CD14-positive monocyte (primary cell): Measurements from ENCODE around the gene MLLT1. TPM values are rescaled to one million over a fixed set of nuclear protein-coding genes. Genes with fewer than 3 reads are reported as not detected.

ENCODE experiments used
- DNase-seq, 3 donors: peaks; one replicate each; pipeline ENCODE4 v3.0.0-alpha.2; 2011 to 2022
- H2AFZ ChIP-seq: 2 replicates; pipeline ENCODE4 v1.6.0; 2012; ENCODE audit warnings: mild to moderate bottlenecking, low read depth, low read length, inconsistent platforms; ENCODE audit not compliant: insufficient read depth, poor library complexity, severe bottlenecking
- H3K27ac ChIP-seq, 2 donors: 1 replicate in 1 of 2; 2 replicates in 1 of 2; pipeline ENCODE4 v1.5.1; 2012 to 2013; ENCODE audit warnings: low read length in 2 of 2, control low read depth in 1 of 2, inconsistent platforms in 1 of 2, low read depth in 1 of 2, mild to moderate bottlenecking in 1 of 2
- H3K27me3 ChIP-seq, 2 donors: one replicate each; pipeline versions ENCODE4 v1.6.0 to v1.6.1; 2011 to 2013; ENCODE audit warnings: low read length in 2 of 2; ENCODE audit not compliant: control insufficient read depth in 2 of 2, insufficient read depth in 2 of 2
- H3K36me3 ChIP-seq, 2 donors: replicated peaks in 1 of 2; 1 replicate in 1 of 2; 2 replicates in 1 of 2; pipeline versions ENCODE4 v1.5.1 to v1.6.1; 2012 to 2013; ENCODE audit warnings: low read length in 2 of 2, control low read depth in 1 of 2, inconsistent platforms in 1 of 2, mild to moderate bottlenecking in 1 of 2; ENCODE audit not compliant: insufficient read depth in 2 of 2, control insufficient read depth in 1 of 2
- H3K4me1 ChIP-seq, 2 donors: 1 replicate in 1 of 2; 2 replicates in 1 of 2; pipeline versions ENCODE4 v1.5.1 to v1.6.1; 2012 to 2013; ENCODE audit warnings: low read length in 2 of 2, control low read depth in 1 of 2, inconsistent platforms in 1 of 2, mild to moderate bottlenecking in 1 of 2, moderate library complexity in 1 of 2; ENCODE audit not compliant: insufficient read depth in 2 of 2, control insufficient read depth in 1 of 2
- H3K4me2 ChIP-seq: replicated peaks from 2 replicates; pipeline ENCODE3; 2012; ENCODE audit warnings: low read length, moderate library complexity, mild to moderate bottlenecking; ENCODE audit not compliant: poor library complexity, severe bottlenecking; ENCODE audit errors: extremely low read depth
- H3K4me3 ChIP-seq, 3 experiments: fragments of 200-600 bp in 1 of 3; sonication (generic) in 1 of 3; replicated peaks in 1 of 3; 1 replicate in 2 of 3; 2 replicates in 1 of 3; pipeline ENCODE4 v1.5.1; 2011 to 2013; ENCODE audit warnings: low read length in 3 of 3, mild to moderate bottlenecking in 3 of 3, control low read depth in 2 of 3, low read depth in 2 of 3, inconsistent platforms in 1 of 3, moderate library complexity in 1 of 3
- H3K79me2 ChIP-seq: 2 replicates; pipeline ENCODE4 v1.6.0; 2012; ENCODE audit warnings: mild to moderate bottlenecking, control low read depth, inconsistent platforms, low read length, moderate library complexity; ENCODE audit not compliant: insufficient read depth
- H3K9ac ChIP-seq: 2 replicates; pipeline ENCODE4 v1.6.0; 2017; ENCODE audit warnings: low read length, mild to moderate bottlenecking; ENCODE audit not compliant: insufficient read depth, poor library complexity, severe bottlenecking
- H3K9me3 ChIP-seq, 2 donors: replicated peaks in 1 of 2; 1 replicate in 1 of 2; 2 replicates in 1 of 2; pipeline versions ENCODE4 v1.5.1 to v1.6.1; 2012 to 2013; ENCODE audit warnings: low read length in 2 of 2, control low read depth in 1 of 2; ENCODE audit not compliant: control insufficient read depth in 1 of 2, insufficient read depth in 1 of 2
- H4K20me1 ChIP-seq: 2 replicates; pipeline ENCODE4 v1.6.0; 2012; ENCODE audit warnings: mild to moderate bottlenecking, low read length, control low read depth, moderate library complexity; ENCODE audit not compliant: insufficient read depth
- H3K27ac Mint-ChIP-seq, 7 donors: one replicate each; pipeline ENCODE4 v1.8.0; 2020; ENCODE audit warnings: mild to moderate bottlenecking in 7 of 7, mixed read lengths in 7 of 7, moderate library complexity in 6 of 7, inconsistent platforms in 2 of 7
- H3K27me3 Mint-ChIP-seq, 3 donors: one replicate each; pipeline ENCODE4 v1.8.0; 2021 to 2022; ENCODE audit warnings: low read depth in 3 of 3, mild to moderate bottlenecking in 3 of 3, mixed read lengths in 3 of 3, moderate library complexity in 3 of 3, inconsistent platforms in 1 of 3
- H3K36me3 Mint-ChIP-seq, 2 donors: one replicate each; pipeline ENCODE4 v1.8.0; 2020; ENCODE audit warnings: mixed read lengths in 2 of 2, inconsistent platforms in 1 of 2, mild to moderate bottlenecking in 1 of 2
- H3K4me1 Mint-ChIP-seq: one replicate; pipeline ENCODE4 v1.8.0; 2020; ENCODE audit warnings: mild to moderate bottlenecking, mixed read lengths
- H3K4me3 Mint-ChIP-seq, 2 donors: one replicate each; pipeline ENCODE4 v1.8.0; 2020; ENCODE audit warnings: mild to moderate bottlenecking in 2 of 2, mixed read lengths in 2 of 2, moderate library complexity in 1 of 2
- H3K9me3 Mint-ChIP-seq, 7 donors: one replicate each; pipeline ENCODE4 v1.8.0; 2020 to 2022; ENCODE audit warnings: mixed read lengths in 7 of 7, mild to moderate bottlenecking in 6 of 7, moderate library complexity in 6 of 7, inconsistent platforms in 2 of 7
- CTCF ChIP-seq: fragments of 200-600 bp; IDR thresholded peaks from one replicate; pipeline ENCODE4 v1.8.0; 2022; ENCODE audit warnings: antibody characterized with exemption, mild to moderate bottlenecking
- WGBS: methylation state at CpG from one replicate; pipeline ENCODE4 v1.1.5; 2013; ENCODE audit warnings: missing lambda C conversion rate; ENCODE audit not compliant: insufficient coverage; 5-methylcytosine and 5-hydroxymethylcytosine counted together
- intact Hi-C, 2 donors: fragments of 100-400 bp; cut with micrococcal nuclease; formaldehyde crosslinking; loops; one replicate each; pipeline versions ENCODE4 v1.15.0 to v1.15.1; 2023
- polyA plus RNA-seq, 3 donors: library from polyadenylated mRNA; depleted of rRNA in 1 of 3; unstranded in 2 of 3; stranded (reverse) in 1 of 3; fragments of 300-500 nt in 2 of 3; fragments of >200 nt in 1 of 3; fragmentation: Illumina TruSeq in 2 of 3; gene quantifications; 1 replicate in 2 of 3; 2 replicates in 1 of 3; pipeline ENCODE4 v1.2.3, GENCODE V29; 2012 to 2021

MLLT1 gene
- polyA plus RNA-seq, 3 donors = 0.65 to 17.3 (median 0.99) TPM

- Mint-ChIP-seq H3K27ac (no peak overlapping the region), H3K9me3 (peaks cover 21 to 41% (median 33%) of the 10 kb centered on the region in 7 donors), H3K4me1 (no peaks in the 10 kb centered on the region), H3K36me3 (no peaks in the 10 kb centered on the region), H3K4me3 (no peak overlapping the region), H3K27me3 (peaks cover 8 to 11% (median 8%) of the 10 kb centered on the region in 3 donors)
- Histone ChIP-seq H3K4me3 (no peak overlapping the region), H3K4me1 (no peaks in the 10 kb centered on the region), H4K20me1 (no peaks in the 10 kb centered on the region), H3K79me2 (no peaks in the 10 kb centered on the region), H3K9ac (no peak overlapping the region), H3K27ac (no peak overlapping the region), H2AFZ (no peak overlapping the region), H3K27me3 (no peaks in the 10 kb centered on the region), H3K36me3 (no peaks in the 10 kb centered on the region), H3K9me3 (peaks cover 16 to 31% of the 10 kb centered on the region in 2 donors), H3K4me2 (no peak overlapping the region)
- DNase-seq = no peak
- WGBS = 72% methylated on average over 2 of the region's 4 CpGs
- TF ChIP-seq CTCF = no peak
- intact Hi-C loops = no loop called here
These were observed 93.6 kb downstream of the MLLT1 start for GRCh38 chr19:6185835-6186834.

- intact Hi-C loops = no loop called here
- no peak overlapping the region for H2AFZ ChIP-seq
- Mint-ChIP-seq H3K27ac (no peak overlapping the region), H3K9me3 (peaks cover 19 to 34% (median 29%) of the 10 kb centered on the region in 7 donors), H3K4me3 (no peak overlapping the region), H3K27me3 (peaks cover 8 to 12% (median 8%) of the 10 kb centered on the region in 3 donors), H3K36me3 (no peaks in the 10 kb centered on the region), H3K4me1 (no peaks in the 10 kb centered on the region)
- peaks cover 7 to 26% of the 10 kb centered on the region in 2 donors for H3K9me3 ChIP-seq
- no peak for TF ChIP-seq CTCF
- H4K20me1 ChIP-seq = no peaks in the 10 kb centered on the region
- WGBS = 85% methylated on average over 10 of the region's 10 CpGs
- no peak overlapping the region for H3K27ac ChIP-seq
- no peaks in the 10 kb centered on the region for H3K4me1 ChIP-seq
- no peak overlapping the region for H3K4me2 ChIP-seq
- H3K36me3 ChIP-seq = no peaks in the 10 kb centered on the region
- H3K27me3 ChIP-seq = no peaks in the 10 kb centered on the region
- no peak for DNase-seq
- no peak overlapping the region for H3K9ac ChIP-seq
- H3K4me3 ChIP-seq = no peak overlapping the region
- no peaks in the 10 kb centered on the region for H3K79me2 ChIP-seq
These were observed 94.5 kb downstream of the MLLT1 start for GRCh38 chr19:6185093-6185834.
